Left lobe of liver (tissue), 2 donors: ENCODE data around the gene LUZP4. TPM values are rescaled to one million over a fixed set of nuclear protein-coding genes. Genes with fewer than 3 reads are reported as not detected.
A peak's percentile ranks its signal among the peaks of the same experiment; 100 is the strongest.
"Not testable (repeated sequence)": the region's sequence is repeated elsewhere in the genome, so short reads cannot be mapped to it uniquely, and the experiment has no call there.

ENCODE experiments used
- ATAC-seq: fragments of 200-7000 bp; cut with Tn5 transposase; one replicate; pipeline ENCODE4 v1.9.1; 2020; ENCODE audit warnings: mild to moderate bottlenecking, moderate library complexity
- DNase-seq: peaks from one replicate; pipeline ENCODE4 v3.0.0-alpha.2; 2020; ENCODE audit warnings: low spot score
- total RNA-seq: library from RNA; stranded (reverse); gene quantifications from one replicate; pipeline ENCODE4 v1.2.1, GENCODE V29; 2021
- donor health status: DM: no; HTN: no; CAD: no; lungs with moderate emphysema.
- donor health status: DM: no; HTN: yes; CAD: no.

The LUZP4 gene
- total RNA-seq, 1 donor from 2014 or later, result not detected

DNA sequence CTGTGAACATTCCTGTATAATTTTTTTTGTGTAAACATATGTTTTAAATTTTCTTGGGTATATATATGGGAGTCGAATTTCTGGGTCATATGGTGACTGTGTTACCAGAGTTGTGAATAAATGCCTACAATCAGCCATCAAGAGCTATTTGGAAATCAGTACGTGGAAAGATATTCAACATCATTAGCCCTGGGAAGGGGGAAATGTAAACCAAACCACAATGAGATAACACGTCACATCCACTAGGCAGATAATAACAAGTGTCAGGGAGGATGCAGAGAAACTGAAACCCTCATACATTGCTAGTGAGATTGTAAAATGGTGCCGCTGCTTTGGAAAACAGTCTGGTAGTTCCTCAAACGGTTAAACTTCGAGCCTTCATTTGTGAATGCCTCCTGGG is 43.9 kb downstream of the LUZP4 start:
- ATAC-seq (no peak), DNase-seq (no peak)

DNA sequence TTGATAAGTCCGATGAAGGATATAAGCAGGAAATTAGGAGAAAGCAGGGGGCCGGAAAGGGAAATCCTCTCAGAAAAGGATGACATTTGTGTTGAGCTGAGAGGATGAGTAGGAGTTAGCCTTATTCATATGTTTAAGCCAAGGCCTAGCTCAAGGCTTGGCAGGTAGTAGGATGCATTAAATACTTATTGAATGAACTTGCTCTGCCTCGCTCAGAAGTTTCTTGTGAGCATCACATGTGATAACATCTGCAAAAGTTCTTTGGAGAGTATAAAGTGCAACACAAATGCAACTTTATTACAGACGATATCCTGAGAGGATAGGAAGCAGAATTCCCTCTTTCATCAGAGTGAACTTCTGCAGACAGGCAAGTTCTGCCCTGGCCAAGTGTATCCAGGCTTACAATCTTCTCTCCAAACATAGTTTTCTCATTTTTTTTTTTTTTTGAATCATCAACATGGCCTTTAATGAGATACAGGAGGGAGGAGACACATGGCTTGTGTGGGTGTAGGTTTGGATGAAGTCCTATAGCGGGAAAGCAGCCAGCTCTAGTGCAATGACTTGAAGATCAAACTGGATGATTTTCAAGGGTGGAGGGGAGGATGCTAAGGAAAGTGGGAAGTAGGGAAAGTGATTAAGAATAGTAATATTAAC is 48.1 kb downstream of the LUZP4 start:
- DNase-seq, result no peak
- no peak for ATAC-seq

DNA sequence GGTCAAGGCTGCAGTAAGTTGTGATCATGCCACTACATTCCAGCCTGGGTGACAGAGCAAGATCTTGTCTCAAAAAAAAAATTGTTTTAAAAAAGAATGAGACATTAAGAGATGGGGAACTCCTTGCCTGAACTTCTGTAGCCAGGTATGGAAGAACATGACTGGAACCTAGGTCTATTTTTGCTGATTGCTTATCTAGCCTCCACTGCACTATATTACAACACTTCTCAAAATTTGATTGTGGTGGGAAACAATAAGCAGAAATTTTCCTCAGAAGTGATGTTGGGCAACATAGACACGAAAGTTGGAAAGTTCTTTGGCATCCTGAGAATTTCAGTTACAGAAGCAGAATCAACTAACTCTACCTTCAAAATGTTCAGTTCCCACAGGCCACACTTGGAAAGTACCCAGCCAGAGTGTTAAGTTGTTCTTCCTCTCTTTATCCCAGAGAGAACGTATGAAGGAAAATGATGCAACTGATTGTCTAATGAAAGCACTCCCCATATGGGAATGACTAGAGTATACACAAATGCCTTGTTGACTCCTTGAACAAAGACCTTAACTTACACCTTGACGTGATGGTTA is 50.0 kb downstream of the LUZP4 start:
- no peak for ATAC-seq
- DNase-seq, result no peak

DNA sequence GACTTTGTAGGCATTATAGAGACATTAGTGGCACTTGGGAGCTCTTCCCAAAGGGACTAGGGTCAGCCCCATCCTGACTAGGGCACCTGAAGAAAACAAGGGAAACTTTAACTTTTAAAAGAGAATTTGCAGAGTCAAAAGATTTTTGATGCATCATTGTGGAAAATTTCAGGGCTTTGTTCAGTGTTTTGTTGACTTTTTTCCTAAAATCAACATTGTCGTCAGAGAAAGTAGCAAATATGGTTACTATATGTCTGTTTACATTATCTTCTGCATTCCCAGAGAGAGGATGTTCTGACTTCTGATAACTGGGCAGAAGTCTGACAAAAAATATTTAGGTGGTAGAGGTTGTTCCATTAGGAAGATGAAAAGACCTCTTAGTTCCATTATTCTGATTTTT is 51.9 kb downstream of the LUZP4 start:
- DNase-seq, result no peak
- no peak for ATAC-seq

DNA sequence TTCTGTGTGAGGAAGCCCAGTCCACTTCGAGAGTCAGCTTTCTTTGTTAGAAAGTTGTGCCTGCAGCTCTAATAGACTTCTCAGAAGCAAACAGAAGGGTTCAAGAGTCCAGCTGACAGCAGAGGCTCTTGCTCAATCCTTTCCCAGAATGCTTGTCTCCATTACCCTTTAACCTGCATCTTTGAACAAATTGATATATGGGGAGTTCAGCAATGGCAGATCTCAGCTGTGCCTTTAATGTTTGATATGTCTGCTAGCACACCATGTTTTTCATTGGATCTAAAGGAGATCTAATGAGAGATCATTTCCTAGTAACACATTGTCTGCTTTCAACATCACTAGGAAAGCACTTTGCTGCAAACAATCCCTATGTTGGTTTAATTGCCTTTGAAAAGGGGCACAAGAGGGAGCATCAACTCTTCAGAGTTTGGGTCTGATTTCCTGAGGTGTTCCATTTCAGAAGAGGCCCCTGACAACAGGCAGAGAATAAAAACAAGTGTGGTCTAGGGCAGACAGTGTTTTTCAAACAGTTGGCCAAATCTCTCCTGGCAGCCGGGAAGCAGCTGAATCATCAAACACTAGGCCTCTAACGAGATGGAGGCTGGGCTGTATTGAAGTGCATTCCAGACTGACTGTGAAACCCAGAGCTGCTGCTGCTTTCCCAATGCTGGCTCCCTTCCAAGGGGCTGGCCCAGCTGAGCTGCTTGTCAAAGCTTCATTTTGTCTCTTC is 55.5 kb downstream of the LUZP4 start:
- peak; percentile 88 for ATAC-seq
- peak; percentile 90 for DNase-seq

DNA sequence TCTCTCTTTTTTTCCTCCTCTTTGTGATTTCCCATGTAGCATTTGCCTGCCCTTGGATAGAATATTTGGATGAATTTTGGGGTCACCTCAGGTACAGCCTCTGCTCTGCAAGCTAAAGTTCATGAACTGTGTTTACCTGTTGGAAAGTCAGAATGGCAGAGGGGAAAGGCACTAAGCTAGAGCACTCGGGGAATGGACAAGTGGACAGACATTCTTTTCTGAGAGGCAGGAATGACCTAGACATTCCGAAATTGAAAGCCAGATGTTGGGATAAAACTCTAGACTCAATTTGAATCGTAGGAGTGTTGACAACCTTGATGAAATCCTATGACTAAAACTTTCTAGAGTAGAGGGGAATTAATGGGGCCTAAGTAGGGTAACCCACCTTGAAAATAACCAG is 56.1 kb downstream of the LUZP4 start:
- ATAC-seq, result peak; percentile 80
- no peak for DNase-seq

DNA sequence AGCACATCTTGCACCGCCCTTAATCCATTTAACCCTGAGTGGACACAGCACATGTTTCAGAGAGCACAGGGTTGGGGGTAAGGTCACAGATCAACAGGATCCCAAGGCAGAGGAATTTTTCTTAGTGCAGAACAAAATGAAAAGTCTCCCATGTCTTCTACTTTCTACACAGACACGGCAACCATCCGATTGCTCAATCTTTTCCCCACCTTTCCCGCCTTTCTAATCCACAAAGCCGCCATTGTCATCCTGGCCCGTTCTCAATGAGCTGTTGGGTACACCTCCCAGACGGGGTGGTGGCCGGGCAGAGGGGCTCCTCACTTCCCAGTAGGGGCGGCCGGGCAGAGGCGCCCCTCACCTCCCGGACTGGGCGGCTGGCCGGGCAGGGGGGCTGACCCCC is 57.2 kb downstream of the LUZP4 start:
- not testable (repeated sequence) for ATAC-seq, DNase-seq

DNA sequence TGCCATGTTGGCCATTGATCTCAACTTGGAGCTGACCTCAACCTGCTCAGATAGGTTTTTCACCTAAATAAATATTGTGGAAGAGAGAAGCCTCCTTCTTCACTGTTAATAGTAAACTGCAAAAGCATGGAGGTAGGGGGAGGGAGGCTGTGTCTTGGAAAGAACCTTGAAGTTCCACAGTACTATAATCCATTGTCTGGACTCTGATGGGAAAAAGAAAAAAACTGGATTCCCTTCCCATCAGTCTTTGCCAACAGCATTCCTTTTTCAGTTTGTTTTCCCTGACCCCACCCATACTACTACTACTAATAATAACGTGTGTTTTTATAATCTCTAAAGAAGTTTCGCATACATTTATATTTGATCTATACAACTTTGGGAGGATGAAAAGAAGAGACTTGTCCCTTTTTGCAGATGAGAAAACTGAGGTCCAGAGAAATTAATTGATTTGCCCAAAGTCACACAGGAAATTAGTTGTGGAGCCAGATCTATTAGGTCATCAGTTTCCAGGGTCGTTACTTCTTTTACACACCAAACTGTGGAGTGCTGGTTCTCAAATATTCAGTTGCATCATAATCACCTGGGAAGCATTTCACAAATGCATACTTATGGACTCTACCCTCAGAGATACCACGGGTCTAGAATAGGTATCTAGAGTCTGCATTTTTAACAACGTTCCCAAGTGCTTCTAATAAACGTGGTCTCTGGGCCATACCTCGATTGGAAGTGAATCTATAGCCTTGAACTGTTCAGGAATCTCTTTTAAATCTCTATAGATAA is 59.1 kb downstream of the LUZP4 start:
- ATAC-seq (no peak), DNase-seq (no peak)

DNA sequence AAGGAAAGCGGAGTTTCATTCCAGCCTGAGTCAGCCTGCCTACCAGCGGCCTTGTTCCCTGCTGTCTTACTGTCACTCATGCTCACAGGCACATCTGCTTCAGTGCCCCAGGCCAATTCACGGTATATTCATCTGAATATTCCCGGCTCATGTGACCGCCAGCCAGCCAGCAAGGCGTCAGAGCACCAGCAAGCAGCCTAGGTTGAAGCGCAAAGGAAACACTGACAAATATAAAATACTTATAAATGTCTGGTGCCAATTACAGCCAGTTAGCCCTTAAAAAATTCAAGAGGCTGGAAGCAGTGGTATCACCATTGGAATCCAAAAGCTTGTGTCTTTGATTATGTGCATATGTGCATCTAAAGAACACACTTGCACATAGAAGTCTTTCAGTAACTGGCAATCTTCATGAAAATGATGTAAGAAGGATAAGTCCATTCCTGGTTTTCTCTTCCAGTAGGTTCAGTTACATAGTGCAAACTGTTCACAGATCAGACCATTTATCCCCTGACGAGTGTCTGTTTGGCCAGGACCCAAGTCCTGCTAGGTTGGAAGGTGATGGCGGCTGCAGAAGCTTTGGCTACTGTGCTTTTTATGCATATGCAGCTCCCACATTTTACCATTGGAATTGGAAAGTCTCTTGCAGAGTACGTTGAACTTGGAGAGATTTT is 61.3 kb downstream of the LUZP4 start:
- DNase-seq (no peak), ATAC-seq (peak; percentile 63)

DNA sequence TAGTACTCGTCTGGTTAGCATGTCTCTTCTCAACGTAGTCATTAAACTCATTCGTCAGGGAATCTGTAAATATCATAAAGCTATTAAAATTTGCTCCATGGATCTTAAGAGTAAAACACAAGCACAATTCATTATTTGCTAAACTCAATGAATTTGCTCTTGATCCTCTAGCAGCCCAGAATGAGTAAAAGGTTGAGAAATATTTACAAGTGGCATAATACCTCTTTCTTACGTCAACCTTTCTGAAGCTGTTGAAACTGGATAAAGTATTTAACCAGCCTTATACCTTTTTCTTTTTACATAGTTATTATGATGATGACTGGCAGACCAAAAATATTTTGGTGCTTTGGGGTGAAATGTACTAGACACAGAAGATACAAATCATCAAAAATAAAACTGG is 66.9 kb downstream of the LUZP4 start:
- no peak for DNase-seq
- ATAC-seq, result peak; percentile 67

Other genes starting within 250 kb of the LUZP4 start
- gene RBMXL3, start 100.3 kb upstream of the LUZP4 start, total RNA-seq, result not detected
- not detected for gene LRCH2, start 55.6 kb upstream of the LUZP4 start, total RNA-seq